Hepatocyte (in vitro differentiated cells): Measurements from ENCODE around the gene MEGF11. TPM values are rescaled to one million over a fixed set of nuclear protein-coding genes. Genes with fewer than 3 reads are reported as not detected.
"Not testable (repeated sequence)": the region's sequence is repeated elsewhere in the genome, so short reads cannot be mapped to it uniquely, and the experiment has no call there.

Source experiments
- DNase-seq: peaks from one replicate; pipeline ENCODE4 v3.0.0-alpha.2; 2016; ENCODE audit warnings: low spot score
- H2AFZ ChIP-seq: fragments of 200-600 bp; sonication (generic); 2 replicates; pipeline ENCODE4 v1.6.0; 2016; ENCODE audit warnings: antibody characterized with exemption, mild to moderate bottlenecking
- H3K27ac ChIP-seq: fragments of 200-600 bp; sonication (generic); 2 replicates; pipeline ENCODE4 v1.5.1; 2016; ENCODE audit warnings: mild to moderate bottlenecking
- H3K27me3 ChIP-seq: fragments of 200-600 bp; sonication (generic); 2 replicates; pipeline ENCODE4 v1.6.1; 2016
- H3K36me3 ChIP-seq: fragments of 200-600 bp; sonication (generic); replicated peaks from 2 replicates; pipeline ENCODE4 v1.5.1; 2016; ENCODE audit warnings: low read depth; ENCODE audit not compliant: insufficient read depth
- H3K4me1 ChIP-seq: fragments of 200-600 bp; sonication (generic); 2 replicates; pipeline ENCODE4 v1.5.1; 2016; ENCODE audit warnings: mild to moderate bottlenecking, moderate library complexity; ENCODE audit not compliant: insufficient read depth
- H3K4me2 ChIP-seq: fragments of 200-600 bp; sonication (generic); 2 replicates; pipeline ENCODE4 v1.6.0; 2016
- H3K4me3 ChIP-seq: fragments of 200-600 bp; sonication (generic); 2 replicates; pipeline ENCODE4 v1.5.1; 2016; ENCODE audit warnings: mild to moderate bottlenecking
- H3K79me2 ChIP-seq: fragments of 200-600 bp; sonication (generic); 2 replicates; pipeline ENCODE4 v1.6.0; 2017; ENCODE audit warnings: mild to moderate bottlenecking
- H3K9me2 ChIP-seq: fragments of 200-600 bp; sonication (generic); replicated peaks from 2 replicates; pipeline ENCODE4 v1.6.0; 2017; ENCODE audit warnings: mild to moderate bottlenecking; ENCODE audit not compliant: insufficient read depth
- H3K9me3 ChIP-seq: fragments of 200-600 bp; sonication (generic); 2 replicates; pipeline ENCODE4 v1.5.1; 2016; ENCODE audit warnings: low read depth, mild to moderate bottlenecking
- H4K20me1 ChIP-seq: fragments of 200-600 bp; sonication (generic); 2 replicates; pipeline ENCODE4 v1.6.0; 2016; ENCODE audit warnings: mild to moderate bottlenecking; ENCODE audit not compliant: insufficient read depth, poor library complexity, severe bottlenecking
- CTCF ChIP-seq: fragments of 200-600 bp; sonication (generic); IDR thresholded peaks from 2 replicates; pipeline ENCODE4 v1.5.1; 2016; ENCODE audit warnings: antibody characterized with exemption, mild to moderate bottlenecking; ENCODE audit not compliant: poor library complexity
- EZH2 ChIP-seq: fragments of 200-600 bp; sonication (generic); IDR thresholded peaks from 2 replicates; pipeline ENCODE4 v1.6.1; 2016; ENCODE audit warnings: antibody characterized with exemption, mild to moderate bottlenecking, borderline replicate concordance
- EZH2phosphoT487 ChIP-seq: fragments of 200-600 bp; sonication (generic); IDR thresholded peaks from one replicate; pipeline ENCODE4 v1.6.1; 2018; ENCODE audit warnings: antibody characterized with exemption, mild to moderate bottlenecking, low read depth, moderate library complexity; ENCODE audit not compliant: unreplicated experiment, severe bottlenecking
- WGBS: methylation state at CpG from one replicate; pipeline ENCODE4 v1.1.6; 2016; ENCODE audit warnings: low lambda C conversion rate; ENCODE audit errors: missing lambda C conversion rate; 5-methylcytosine and 5-hydroxymethylcytosine counted together
- polyA plus RNA-seq: library from polyadenylated mRNA; unstranded; fragments of >200 nt; fragmentation: Nextera tagmentation; extraction: Ambion mirVana; gene quantifications from 2 replicates; pipeline ENCODE4 v1.2.1, GENCODE V29; 2016
- total RNA-seq: library from RNA; depleted of rRNA; stranded (reverse); fragments of >200 nt; gene quantifications from 2 replicates; pipeline ENCODE4 v1.2.3, GENCODE V29; 2014

MEGF11 gene
- total and polyA plus RNA-seq, 2 experiments from 2014 or later: 0.07 to 0.25 TPM

DNA sequence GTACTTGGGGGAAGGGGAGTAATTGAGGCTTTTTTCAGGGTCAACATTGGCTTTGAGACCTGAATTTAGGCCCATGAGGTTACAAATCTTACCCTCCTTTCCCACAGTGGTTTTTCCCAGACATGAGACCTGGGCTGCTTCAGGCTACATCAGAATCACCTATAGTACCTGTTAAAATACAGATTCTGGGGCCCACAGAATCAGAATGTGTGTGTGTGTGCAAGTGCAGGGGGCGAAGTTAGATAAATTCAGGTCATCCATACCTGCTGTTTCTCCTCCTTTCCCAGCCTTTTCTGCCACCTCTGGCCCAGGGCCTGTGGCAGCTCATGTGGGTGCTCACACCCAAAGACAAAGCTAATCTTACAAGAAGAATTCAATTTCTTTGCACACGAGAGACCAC lies 273.7 kb downstream of the MEGF11 start:
- H2AFZ ChIP-seq: no peak overlapping the region
- H3K9me3 ChIP-seq: no peaks in the 10 kb centered on the region
- WGBS: 41% methylated on average over 2 of the region's 2 CpGs
- DNase-seq: no peak
- no peaks in the 10 kb centered on the region for H4K20me1 ChIP-seq
- no peaks in the 10 kb centered on the region for H3K9me2 ChIP-seq
- TF ChIP-seq CTCF (no peak), EZH2 (no peak), EZH2phosphoT487 (no peak)
- peaks cover 26% of the 10 kb centered on the region for H3K27me3 ChIP-seq
- no peak overlapping the region for H3K27ac ChIP-seq
- no peaks in the 10 kb centered on the region for H3K36me3 ChIP-seq
- H3K79me2 ChIP-seq: no peaks in the 10 kb centered on the region
- H3K4me3 ChIP-seq: no peak overlapping the region
- no peaks in the 10 kb centered on the region for H3K4me1 ChIP-seq
- H3K4me2 ChIP-seq: no peak overlapping the region

- no peaks in the 10 kb centered on the region for H3K9me2 ChIP-seq
- TF ChIP-seq EZH2phosphoT487 (no peak), EZH2 (no peak), CTCF (no peak)
- H3K79me2 ChIP-seq: no peaks in the 10 kb centered on the region
- no peak overlapping the region for H3K27ac ChIP-seq
- no peaks in the 10 kb centered on the region for H3K9me3 ChIP-seq
- no peak overlapping the region for H3K4me2 ChIP-seq
- no peaks in the 10 kb centered on the region for H3K36me3 ChIP-seq
- H3K4me3 ChIP-seq: no peak overlapping the region
- no peak for DNase-seq
- H3K4me1 ChIP-seq: no peaks in the 10 kb centered on the region
- 74% methylated on average over 7 of the region's 7 CpGs for WGBS
- H2AFZ ChIP-seq: no peak overlapping the region
- H3K27me3 ChIP-seq: peaks cover 29% of the 10 kb centered on the region
- H4K20me1 ChIP-seq: no peaks in the 10 kb centered on the region
Measured at GRCh38 chr15:65979316-65979715, 274.2 kb downstream of the MEGF11 start.

GRCh38 chr15:65978110-65978509 lies 275.4 kb downstream of the MEGF11 start:
- Histone ChIP-seq H3K4me2 (no peak overlapping the region), H3K4me3 (no peak overlapping the region), H3K9me3 (no peaks in the 10 kb centered on the region), H3K27me3 (peaks cover 28% of the 10 kb centered on the region), H3K79me2 (no peaks in the 10 kb centered on the region), H3K27ac (no peak overlapping the region), H2AFZ (no peak overlapping the region), H3K9me2 (no peaks in the 10 kb centered on the region), H4K20me1 (no peaks in the 10 kb centered on the region), H3K4me1 (no peaks in the 10 kb centered on the region), H3K36me3 (no peaks in the 10 kb centered on the region)
- 80% methylated on average over 1 of the region's 1 CpG for WGBS
- TF ChIP-seq EZH2 (no peak), EZH2phosphoT487 (no peak), CTCF (no peak)
- no peak for DNase-seq

GRCh38 chr15:65976196-65976595 lies 277.4 kb downstream of the MEGF11 start:
- not testable (repeated sequence) for H3K27ac ChIP-seq, H4K20me1 ChIP-seq, H3K9me2 ChIP-seq, DNase-seq, H2AFZ ChIP-seq, H3K79me2 ChIP-seq, H3K4me2 ChIP-seq, H3K36me3 ChIP-seq, H3K4me3 ChIP-seq, H3K4me1 ChIP-seq, H3K9me3 ChIP-seq
- peaks cover 16% of the 10 kb centered on the region for H3K27me3 ChIP-seq
- 92% methylated on average over 7 of the region's 7 CpGs for WGBS
